Measurements from ENCODE around the gene SYF2.
"Not testable (repeated sequence)": the region's sequence is repeated elsewhere in the genome, so short reads cannot be mapped to it uniquely, and the experiment has no call there.

Gene SYF2

GRCh38 chr1:25208092-25208491, 24.2 kb downstream of the SYF2 start:
- DNase-seq (ENCODE audit: low read depth, low spot score): no peak

GRCh38 chr1:25206201-25206600, 26.1 kb downstream of the SYF2 start:
- DNase-seq (ENCODE audit: low read depth, low spot score): no peak

DNA sequence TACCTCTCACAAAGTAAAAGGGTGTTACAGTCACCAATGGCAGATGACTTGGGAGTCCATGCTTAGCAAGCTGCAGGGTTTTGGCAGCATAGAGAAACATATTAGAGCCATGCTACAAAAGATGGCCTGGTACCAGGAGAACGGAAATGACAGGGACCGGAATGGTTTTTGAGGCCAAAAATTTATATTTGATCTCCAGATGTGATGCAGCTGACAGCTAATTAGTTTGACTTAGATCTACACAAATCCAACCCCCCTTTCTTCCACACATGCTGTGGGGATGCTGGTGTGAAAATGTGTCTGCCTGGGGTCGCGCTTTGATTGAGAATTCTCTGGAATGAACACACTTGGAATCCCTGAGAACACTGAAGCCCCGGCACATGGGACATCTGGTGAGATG, 26.5 kb downstream of the SYF2 start:
- DNase-seq (ENCODE audit: low read depth, low spot score): no peak

GRCh38 chr1:25204797-25205480, 27.4 kb downstream of the SYF2 start:
- DNase-seq (ENCODE audit: low read depth, low spot score): no peak

- no peak for DNase-seq (ENCODE audit: low read depth, low spot score)
Measured at GRCh38 chr1:25201006-25201405, 31.3 kb downstream of the SYF2 start.

DNA sequence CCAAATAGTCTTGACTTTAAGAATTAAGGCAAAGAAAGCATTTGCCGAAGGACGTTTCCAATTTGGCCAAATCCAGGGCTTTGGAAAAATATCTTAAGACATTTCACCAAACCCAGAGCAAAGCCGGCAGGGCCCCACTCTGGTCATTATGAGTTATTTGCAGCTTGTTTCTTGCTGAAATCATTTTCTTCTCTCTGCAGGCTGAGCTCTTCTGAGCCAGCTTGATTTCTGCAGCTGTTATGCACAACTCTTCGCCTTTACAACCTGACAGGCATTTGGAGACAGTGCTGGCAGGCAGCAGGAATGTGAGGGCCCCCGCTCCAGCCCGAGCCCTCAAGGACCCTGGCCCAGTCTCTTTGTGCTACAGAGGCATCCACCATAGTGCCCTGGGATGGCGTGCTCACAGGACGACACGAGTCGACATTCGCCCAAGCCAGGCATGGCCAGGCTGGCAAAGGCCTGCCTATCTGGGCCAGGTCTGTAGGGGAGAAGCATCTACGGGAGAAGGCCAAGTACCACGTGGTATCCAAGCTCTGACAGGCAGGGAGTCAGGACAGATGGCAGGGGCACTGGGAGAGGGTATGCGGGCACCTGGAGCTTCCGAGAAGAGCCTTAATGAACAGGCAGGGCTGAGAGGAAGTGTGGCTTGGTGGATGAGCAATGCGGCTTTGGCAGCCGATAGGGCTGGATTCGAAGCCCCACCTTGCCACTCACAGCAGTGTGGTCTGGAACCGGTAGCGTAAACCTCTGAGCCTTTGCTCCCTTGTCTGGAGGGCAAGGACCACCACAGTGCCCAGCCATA, 32.3 kb downstream of the SYF2 start:
- no peak for DNase-seq (ENCODE audit: low read depth, low spot score)

- DNase-seq (ENCODE audit: low read depth, low spot score): no peak
Measured at GRCh38 chr1:25198663-25199252, 33.5 kb downstream of the SYF2 start.

- DNase-seq (ENCODE audit: low read depth, low spot score): no peak
Measured at GRCh38 chr1:25197982-25198662, 34.2 kb downstream of the SYF2 start.

DNA sequence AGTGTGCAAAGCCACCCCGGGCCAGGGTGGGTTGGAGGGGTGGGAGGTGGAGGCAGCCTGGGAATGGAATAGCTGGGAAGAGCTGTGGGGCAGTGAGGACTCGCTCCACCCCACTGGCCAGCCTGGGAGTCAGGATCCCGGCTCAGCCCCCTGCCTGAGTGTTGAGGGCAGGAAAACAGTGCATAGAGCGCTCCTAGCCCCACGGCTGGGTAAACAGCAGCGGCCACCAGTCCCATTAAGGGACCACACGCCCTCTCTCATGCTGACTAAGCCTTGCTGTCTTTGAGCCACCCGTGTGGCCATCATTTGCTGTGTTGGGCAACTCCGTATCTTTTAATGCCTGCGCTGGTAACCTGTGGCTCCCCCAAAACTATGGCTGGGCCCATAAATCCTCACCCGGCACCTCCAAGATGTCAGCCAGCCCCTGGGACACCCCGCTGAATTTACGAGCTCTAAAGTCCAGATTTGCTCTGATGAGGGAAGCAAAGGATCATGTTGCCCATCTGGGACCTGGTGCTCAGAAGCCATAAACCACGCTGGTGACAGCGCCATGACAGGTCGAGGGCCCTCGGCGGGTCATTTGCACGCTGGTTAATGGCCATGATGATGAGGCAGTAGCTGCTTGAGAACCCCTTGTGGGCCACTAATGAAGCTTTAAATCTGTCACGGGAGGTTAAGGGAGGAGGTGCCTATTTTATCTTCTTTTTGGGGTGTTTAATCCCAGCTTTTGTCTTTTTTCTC, 34.9 kb downstream of the SYF2 start:
- DNase-seq (ENCODE audit: low read depth, low spot score): no peak

DNA sequence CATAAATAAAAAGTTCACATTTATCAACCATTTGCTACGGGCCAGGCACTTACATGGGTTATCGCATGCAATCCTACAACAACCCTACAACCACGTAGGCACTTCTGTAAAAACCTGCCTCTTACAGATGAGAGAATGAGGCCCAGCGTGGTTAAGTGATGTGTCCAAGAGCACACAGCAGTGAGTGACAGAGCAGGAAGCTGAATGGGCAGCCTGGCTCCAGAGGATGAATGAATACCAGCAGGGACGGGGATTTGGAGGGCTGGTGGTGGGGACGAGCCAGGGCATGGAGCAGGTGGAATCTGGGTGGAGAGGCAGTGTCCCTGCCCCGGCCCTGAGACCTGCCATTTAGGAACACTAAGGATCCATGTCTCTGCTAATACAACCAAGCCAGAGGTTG, 35.5 kb downstream of the SYF2 start:
- no peak for DNase-seq (ENCODE audit: low read depth, low spot score)

GRCh38 chr1:25195835-25196234, 36.5 kb downstream of the SYF2 start:
- no peak for DNase-seq (ENCODE audit: low read depth, low spot score)

DNA sequence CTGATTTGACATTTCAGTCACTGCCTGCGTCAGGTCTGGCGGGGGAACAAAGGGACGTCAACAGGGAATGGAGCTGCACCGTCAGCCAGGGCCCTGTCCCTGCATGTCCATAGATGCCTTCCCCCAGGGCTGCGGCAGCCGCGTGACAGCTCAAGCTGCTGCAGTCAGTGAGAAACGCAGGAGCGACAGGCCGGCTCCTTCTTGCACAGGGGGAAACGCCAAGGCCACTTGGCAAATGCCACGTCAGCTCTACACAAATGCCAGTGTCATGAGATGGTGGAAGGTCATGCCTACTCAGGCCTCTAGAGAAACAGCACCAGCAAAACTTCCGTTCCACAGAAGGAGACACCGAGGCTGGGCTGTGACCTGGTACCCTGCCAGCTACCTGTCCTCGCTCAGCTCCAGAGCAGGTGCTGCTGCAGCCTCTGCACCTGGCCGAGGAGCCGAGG, 37.7 kb downstream of the SYF2 start:
- DNase-seq (ENCODE audit: low read depth, low spot score): no peak

- DNase-seq (ENCODE audit: low read depth, low spot score): no peak
Measured at GRCh38 chr1:25194054-25194453, 38.2 kb downstream of the SYF2 start.

GRCh38 chr1:25193229-25193628, 39.1 kb downstream of the SYF2 start:
- DNase-seq (ENCODE audit: low read depth, low spot score): no peak

GRCh38 chr1:25192154-25192553, 40.1 kb downstream of the SYF2 start:
- DNase-seq (ENCODE audit: low read depth, low spot score): no peak

DNA sequence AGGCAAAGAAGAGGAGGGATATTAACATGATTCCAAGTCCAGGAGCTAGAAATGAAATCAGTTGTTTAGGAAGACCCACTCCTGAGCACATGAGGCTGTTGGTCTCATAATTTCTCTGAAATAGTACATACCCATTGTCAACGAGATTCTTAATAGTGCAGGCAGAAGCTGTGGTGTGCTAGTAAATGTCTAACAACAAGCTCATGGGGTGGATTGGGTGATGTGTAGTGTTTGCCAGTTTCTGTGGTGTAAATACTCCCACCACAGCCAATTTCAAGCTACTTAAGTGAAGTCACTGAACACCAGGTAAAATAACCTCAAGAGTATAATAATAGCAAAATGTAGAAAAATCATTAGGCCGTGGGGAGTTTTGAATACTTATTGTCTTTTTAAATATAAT, 42.0 kb downstream of the SYF2 start:
- no peak for DNase-seq (ENCODE audit: low read depth, low spot score)

GRCh38 chr1:25187904-25188303, 44.4 kb downstream of the SYF2 start:
- DNase-seq (ENCODE audit: low read depth, low spot score): not testable (repeated sequence)

DNA sequence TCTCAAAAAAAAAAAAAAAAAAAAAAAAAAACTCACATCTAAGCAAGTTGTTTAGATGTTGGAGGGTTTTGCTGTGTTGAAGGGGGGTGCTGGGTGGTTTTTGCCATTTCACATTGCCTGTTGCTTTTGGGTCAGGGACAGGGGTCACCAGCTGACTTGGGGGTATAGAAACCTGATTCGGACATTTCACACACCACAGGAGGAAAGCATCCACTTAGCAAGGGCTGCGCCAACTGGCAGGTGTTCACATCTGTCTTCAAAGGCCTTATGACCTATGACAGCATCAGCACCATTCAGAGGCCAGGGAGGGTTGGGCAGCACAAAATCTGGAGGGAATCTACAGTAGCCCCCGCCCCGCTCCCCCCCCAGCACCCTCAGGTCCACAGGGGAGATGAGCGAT, 45.2 kb downstream of the SYF2 start:
- no peak for DNase-seq (ENCODE audit: low read depth, low spot score)

DNA sequence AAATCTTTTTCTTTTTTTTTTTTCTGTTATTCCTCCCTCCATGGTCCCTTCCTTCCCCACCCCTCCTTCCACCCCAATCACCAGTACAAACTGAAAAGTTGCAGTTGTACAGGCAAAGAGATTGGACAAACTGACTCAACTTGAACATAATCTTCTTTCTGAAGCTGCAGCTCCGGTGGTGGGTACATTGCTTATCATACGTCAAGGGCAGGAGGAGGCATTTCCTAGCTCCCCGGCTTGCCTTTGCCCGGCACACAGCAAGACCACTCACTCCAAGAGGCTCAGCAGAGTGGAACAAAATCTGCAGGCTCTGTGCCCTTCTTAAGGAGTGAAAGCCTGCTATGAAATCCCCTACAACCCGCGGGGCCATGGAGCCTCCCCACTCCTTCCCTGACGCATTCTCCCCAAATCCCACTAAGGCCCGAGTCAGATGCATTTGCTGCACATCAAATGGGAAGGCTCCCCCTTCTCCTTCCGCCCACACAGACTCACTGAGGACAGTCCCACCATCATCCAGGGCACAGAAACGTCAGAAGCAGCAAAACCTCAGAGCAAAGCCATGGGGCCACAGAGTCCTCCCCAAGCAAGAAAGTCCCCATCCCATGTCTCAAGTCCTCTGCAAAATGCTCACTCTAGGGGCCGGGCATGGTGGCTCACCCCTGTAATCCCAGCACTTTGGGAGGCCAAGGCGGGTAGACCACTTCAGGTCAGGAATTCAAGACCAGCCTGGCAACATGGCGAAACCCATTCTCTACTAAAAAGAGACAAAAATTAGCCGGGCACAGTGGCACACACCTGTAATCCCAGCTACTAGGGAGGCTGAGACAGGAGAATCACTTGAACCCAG, 45.9 kb downstream of the SYF2 start:
- no peak for DNase-seq (ENCODE audit: low read depth, low spot score)

- no peak for DNase-seq (ENCODE audit: low read depth, low spot score)
Measured at GRCh38 chr1:25185409-25186160, 46.7 kb downstream of the SYF2 start.
